Measurements from ENCODE around the gene COX20.

DNA sequence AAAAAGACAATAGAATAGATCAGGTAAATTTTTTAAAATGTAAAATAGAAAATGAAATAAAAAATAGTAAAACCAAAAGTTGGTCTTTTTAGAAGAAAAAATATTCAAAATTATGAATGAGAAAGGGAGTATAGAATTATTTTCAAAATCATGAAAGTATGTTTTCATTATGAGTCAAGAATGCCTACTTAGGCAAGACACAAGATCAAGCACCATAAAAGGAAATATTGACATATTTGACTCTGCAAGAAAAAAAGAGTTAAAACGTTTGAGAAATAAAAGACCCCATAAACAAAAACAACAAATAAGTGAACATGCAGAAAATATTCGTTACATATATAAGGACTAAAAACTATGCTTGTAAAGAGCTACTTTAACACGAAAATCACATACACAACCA is 4.8 kb upstream of the COX20 start:
- TF ChIP-seq RAD21 (conservative IDR thresholded peaks at IDR 0.05 in 1 of 2, IDR thresholded peaks at IDR 0.05 in 1 of 2), result no peak
- TF ChIP-seq, protein P1, sequence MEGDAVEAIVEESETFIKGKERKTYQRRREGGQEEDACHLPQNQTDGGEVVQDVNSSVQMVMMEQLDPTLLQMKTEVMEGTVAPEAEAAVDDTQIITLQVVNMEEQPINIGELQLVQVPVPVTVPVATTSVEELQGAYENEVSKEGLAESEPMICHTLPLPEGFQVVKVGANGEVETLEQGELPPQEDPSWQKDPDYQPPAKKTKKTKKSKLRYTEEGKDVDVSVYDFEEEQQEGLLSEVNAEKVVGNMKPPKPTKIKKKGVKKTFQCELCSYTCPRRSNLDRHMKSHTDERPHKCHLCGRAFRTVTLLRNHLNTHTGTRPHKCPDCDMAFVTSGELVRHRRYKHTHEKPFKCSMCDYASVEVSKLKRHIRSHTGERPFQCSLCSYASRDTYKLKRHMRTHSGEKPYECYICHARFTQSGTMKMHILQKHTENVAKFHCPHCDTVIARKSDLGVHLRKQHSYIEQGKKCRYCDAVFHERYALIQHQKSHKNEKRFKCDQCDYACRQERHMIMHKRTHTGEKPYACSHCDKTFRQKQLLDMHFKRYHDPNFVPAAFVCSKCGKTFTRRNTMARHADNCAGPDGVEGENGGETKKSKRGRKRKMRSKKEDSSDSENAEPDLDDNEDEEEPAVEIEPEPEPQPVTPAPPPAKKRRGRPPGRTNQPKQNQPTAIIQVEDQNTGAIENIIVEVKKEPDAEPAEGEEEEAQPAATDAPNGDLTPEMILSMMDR (IDR thresholded peaks at IDR 0.05), result no peak
- TF ChIP-seq RFX5 (IDR thresholded peaks at IDR 0.05), result no peak
- TF ChIP-seq KDM1A (IDR thresholded peaks at IDR 0.05; ENCODE audit: low read depth), result no peak
- TF ChIP-seq HOXB13 (CRISPR knock-in tag; IDR thresholded peaks at IDR 0.05; ENCODE audit: low read depth), result no peak
- TF ChIP-seq, protein P2, sequence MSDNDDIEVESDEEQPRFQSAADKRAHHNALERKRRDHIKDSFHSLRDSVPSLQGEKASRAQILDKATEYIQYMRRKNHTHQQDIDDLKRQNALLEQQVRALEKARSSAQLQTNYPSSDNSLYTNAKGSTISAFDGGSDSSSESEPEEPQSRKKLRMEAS (IDR thresholded peaks at IDR 0.05), result no peak
- TF ChIP-seq HOXA7 (CRISPR knock-in tag; IDR thresholded peaks at IDR 0.05), result no peak
- TF ChIP-seq EP300 (IDR thresholded peaks at IDR 0.05), result no peak

Data from A549 (cell line).